Left hindlimb (tissue), 1 donor: ENCODE measurements around the gene NFATC1.

Experiments used
- DNase-seq: peaks from one replicate; pipeline ENCODE4 v3.0.0-alpha.2; 2018

Gene NFATC1

DNA sequence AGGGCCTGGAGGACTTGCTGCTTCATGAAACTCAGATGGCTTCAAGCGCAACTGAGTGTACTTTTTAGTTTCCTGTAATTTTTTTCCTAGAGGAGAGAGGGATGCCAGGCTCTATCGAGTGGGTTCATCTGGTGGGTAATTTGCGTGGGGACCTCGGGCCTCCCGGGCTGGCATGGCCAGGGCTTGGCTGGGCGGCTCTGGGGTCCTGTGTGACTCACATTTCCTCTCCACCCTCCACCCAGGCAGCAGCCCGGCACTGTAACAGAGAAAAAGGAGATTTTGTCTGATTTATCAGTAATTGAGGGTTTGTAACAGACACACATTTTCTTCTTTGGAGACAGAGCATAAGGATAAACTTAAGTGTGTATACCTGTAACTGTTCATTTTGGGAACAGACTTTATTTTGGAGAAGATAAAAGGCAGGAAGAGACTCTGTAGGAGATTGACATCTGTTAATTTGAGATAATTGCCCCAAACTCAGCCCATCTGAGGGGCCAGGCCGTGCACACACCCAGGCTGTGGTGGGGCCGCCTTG is 64.3 kb downstream of the NFATC1 start:
- no peak for DNase-seq

DNA sequence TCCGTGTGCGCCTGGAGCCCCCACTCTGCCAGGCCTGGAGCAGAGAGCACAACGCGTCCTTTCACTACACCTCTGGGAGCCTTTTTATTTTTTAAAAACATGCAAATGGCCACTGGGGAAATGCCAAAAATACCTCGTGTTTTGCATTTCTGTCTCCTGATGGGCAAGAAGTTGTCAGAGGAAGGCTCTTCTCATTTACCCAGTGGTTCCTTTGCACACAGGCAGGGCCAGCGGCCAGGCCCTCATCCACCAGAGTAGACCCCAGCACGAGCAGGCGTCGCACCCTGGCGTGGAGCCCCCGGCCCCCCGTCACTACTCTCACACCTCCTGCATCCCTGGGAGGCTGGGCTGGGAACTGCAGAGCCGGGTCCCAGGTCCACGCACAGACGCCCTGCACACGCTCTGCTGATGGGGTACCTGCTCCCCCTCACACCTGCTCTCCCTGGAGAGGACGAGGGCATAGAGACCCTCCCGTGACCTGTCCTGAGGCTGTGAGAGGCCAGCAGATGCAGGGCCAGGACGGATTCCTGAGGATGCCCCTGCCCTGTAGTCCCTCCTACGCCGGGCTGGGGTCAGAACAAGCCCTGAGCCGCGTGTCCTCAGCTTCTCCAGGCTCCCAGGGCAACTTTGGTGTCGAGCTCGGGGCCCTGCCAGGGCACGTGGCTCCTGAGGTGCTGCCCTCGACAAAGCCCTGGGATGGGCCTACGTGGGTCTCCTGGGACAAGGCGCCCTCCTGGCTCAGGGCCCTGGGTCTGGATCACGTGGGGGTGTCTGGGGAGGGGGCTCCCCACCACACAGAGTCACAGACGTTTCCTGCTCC is 65.0 kb downstream of the NFATC1 start:
- no peak for DNase-seq

DNA sequence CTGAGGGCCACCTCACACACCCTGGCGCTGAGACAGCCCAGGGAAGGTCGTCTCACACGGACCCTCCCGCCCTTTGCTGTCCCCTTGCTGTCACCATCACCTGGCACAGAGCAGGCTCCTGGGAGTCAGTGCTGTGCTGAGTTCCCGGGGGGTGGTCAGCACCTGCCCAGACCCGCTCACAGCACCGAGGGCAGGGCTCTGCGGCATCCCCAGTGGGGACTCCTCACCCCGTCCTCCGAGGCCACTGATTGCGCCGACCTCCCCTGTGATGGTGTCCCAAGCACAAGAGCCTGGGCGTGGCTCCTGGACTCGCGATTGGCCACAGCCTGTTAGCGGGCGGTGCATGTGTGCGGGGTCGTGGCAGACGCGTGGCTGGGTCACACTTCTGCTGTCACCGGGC is 65.9 kb downstream of the NFATC1 start:
- DNase-seq: no peak

DNA sequence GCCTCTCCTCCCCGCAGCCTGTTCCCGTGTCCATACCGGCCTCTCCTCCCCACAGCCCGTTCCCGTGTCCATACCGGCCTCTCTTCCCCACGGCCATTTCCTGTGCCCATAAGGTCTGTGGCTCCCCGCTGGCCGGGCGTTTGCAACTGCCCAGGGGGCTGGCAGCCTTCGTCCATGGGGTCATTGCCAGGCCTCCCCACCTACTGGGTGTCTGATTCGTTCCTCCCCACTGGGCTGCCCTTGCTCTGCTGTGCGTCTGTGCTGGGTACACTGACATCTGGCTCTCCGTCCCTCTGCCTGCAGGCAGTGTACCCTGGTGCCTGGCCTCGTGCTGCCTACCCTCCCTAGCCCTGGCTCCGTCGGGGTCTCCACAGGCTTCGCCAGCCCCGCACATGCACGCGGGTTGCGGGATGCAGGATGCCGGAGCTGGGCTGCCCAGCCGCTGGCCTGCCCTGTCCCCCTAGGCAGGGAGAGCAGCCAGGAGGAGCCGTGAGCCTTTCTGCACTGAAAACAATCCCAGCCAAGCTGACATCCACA is 67.8 kb downstream of the NFATC1 start:
- no peak for DNase-seq

DNA sequence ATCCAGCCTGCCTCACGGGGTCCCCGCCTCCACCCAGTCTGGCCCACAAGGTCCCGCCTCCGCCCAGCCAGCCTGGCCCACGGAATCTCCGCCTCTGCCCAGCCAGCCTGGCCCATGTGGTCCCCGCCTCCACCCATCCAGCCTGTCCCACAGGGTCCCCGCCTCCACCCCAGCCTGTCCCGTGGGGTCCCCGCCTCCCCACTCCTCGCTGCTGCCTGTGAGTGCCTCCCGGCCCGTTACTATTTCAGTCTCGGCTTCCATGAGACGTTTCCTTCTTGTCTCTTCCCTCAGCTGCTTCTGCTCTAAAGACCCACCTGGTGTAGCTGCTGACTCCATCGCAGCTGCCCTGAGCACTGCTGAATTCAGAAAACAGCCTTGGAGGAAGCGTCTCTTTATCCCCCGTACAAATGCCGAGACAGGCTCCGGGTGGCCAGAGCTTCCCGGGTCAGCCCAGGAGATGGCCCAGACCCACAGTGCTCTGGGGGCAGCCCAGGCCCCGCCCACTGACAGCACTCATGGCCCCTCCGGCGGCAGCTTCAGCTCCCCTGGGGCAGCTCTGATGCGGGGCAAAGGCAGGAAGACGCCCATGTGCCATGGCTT is 69.8 kb downstream of the NFATC1 start:
- DNase-seq: peak; percentile 81

DNA sequence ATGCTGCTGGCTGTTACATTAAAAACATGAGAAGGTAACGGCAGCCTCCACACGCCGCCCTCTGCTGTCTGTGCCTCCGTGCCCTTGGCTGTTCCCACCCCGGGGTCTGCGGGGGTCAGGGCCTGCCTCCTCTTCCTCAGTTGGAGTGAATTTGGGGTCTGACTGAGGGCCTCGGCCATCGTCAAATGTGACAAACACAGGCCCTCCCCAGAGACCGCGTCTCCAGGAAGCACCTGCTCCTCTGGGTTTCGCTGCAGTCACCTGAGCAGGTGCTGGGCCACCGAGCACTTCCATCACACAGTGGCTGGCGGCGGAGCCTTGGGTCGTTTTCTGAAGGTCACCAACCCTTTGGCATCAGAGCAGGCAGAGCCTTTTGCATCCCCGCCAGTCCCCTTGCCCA is 70.9 kb downstream of the NFATC1 start:
- DNase-seq: no peak

DNA sequence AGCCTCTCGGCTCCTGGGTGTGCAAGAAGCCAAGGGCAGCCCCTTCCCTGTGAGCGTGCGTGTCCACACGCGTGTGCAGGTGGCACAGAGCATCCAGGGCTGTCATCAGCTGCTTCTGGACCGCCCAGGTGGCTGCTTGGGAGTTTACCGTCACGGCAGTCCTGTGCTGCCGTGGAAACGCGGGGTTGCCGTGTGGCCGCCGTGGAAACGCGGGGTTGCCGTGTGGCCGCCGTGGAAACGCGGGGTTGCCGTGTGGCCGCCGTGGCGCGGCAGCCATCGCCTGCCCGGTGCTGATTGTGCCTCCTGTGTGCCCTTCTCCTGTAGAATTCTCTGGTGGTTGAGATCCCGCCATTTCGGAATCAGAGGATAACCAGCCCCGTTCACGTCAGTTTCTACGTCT is 71.4 kb downstream of the NFATC1 start:
- DNase-seq: no peak

DNA sequence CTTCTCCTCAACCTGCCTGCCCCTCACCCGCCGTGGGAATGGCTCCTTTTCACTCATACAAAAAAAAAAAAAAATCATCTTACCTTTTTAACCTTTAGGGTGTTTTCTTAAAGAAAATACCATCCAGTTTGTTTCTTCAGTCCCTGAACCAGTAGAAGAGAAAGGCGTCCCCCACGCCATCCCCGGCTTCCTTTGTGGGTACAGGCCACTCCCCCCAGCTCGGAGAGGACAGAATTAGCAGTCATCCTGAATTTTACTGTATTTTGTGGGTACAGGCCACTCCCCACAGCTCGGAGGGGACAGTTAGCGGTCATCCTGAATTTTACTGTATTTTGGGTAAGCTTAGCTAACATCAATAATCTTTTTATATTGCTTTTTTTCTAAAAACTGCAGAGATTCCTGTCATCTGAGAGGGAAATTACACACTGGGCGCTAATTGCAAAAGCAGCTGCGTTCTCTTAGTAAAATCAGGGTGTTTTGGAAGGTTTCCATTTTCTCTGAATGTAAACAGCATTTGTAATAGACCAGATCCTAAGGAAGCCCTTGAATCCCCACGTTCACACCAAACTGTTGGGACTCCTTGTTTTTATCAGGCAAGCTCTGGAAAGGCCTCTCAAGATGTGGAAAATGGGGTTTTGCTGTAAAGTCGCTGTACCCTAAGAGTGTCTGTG is 72.5 kb downstream of the NFATC1 start:
- DNase-seq: no peak

DNA sequence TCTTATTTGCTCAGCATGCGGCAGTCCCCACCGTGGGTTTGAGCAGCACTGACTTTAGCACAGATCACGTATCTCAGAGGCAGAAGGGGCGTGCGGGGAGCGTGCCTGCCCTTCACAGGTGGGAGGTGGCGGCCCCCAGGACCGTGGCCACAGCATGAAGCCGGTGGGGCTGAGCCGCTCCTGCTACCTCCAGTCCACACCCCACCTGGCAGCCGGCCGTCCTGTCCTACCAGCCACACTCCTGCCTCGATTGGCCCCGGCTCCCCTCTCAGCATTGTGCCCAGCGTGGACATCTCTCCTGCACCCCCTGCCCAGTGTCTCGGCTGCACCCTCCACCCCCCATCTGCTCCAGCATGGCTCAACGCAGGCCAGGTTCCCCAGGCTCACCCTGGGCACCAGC is 73.6 kb downstream of the NFATC1 start:
- DNase-seq: no peak

DNA sequence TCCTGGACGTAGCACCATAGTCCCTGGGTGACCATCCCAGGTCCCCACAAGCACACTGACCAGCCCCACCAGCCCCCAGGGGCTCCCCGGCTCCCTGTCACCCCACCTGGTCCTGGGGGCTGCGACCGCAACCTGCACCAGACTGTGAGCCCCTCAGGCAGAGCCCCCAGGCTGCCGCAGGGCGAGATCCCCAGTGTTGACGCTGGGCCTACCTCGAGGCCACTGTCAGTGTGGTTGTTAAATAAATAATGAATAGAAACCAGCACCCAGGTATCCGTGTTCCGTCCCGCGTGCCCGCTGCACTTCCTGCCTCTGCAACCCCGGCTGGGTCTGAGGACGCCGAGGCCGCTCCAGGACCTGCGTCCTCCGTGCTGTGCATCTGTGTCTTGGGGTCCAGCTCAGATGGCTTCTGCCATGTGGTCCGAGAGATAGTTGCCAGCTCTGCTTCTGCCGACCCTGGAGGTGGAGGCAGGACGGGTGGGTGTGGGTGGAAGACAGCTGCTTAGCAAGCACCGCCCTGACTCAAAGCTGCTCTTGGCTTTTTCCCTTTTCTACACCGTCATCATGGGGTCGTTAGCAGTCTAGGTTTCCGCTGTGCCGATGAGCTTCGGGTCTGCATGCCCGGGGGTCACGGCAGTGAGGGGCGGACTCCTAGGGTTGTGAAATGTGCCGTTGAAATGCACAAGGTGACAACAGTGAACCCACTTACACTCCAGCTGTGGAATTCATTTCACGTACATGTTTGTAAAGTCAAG is 74.2 kb downstream of the NFATC1 start:
- DNase-seq: no peak

DNA sequence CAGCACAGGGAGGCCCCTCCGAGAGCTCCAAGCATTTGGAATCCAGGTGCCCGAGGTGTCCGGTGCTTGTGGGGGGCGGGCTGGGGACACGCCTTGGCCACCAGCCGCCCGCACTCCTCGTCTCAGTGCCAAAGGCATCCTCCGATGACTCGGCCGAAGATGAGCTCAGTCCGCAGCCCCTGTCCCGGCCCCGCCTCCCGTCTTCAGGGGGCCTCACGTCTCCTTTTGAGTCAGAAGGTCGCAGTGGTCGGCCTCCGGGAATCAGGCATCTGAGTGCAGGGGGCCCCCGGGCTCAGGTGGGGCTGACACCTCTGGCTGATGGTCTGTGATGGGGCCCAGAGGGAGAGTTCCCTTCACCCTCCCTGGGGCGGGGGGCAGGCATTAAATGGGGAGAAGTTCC is 74.8 kb downstream of the NFATC1 start:
- no peak for DNase-seq

DNA sequence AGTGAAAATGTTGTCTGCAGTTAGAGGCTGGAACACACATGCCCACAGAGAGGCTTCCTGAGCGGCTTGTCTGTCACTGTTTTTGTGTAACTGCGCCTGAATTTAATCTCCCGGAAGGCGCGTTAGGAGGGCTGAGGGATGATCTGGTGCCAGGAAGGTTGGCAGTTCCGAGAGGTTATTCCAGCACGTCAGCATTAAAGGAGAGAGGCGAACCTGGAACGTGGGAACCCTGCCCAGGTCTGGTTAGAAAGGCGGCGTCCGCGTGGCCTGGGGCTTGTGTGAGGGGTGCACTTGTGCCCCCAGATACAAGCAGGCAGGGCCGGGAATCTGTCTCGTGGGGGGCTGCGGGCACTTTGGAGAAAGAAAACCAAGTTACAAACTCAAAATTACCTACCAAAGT is 75.3 kb downstream of the NFATC1 start:
- peak; percentile 63 for DNase-seq

DNA sequence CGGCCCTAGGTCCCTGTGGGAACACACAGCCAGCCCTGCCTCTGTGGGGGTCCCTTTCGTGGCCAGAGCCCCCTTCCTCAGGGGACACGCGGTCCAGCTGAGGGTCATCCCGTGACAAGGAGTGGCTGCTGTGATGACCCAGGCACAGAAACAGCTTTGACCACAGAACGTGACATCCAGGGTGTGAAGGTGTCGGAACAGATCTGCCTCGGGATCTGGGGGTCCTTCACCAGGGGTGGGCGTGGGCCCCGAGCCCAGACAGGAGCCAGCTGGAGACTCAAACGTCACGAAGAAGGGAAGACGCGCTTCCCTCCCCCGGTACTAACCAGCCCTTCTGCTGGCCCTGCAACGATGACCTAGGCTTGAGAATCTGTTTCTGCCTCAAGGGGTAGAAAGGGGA is 75.9 kb downstream of the NFATC1 start:
- no peak for DNase-seq

DNA sequence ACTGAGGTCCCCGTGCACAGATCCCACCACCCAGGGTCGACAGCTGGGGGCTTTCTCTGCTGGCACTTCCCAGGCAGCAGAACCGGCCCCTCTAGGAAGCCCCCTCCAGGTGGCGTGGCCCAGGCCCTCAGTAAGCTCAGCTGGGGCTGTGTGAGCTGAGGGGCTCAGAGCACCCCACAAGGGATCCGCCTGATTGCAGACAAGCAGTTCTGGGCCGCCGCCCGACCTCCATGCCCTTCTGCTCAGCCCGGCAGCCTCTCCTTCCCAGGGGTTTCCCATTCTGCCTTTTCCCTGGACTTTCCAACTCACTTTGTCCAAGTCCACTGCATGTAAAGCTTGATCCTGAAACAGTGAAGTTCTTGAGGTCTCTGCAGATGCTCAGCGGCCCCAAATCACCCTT is 76.4 kb downstream of the NFATC1 start:
- DNase-seq: no peak

DNA sequence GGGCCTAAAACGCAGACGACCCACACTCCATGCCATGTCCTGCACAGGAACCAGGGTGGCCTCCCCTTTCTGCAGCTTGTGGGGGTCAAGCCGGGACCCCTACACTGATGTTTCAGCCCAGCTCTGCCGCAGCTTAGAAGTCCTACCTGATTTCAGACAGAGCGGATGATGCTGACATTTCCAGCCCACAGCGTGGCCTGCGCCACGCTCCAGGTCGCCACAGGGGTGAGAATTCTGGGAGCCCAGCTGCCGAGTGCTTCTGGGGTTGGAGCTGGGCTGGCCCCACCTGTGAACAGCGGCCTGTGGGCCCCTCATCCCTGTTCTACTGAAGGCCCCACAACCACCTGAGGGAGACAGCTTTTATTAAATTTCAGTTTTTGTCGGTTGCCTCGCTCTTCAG is 77.2 kb downstream of the NFATC1 start:
- no peak for DNase-seq

DNA sequence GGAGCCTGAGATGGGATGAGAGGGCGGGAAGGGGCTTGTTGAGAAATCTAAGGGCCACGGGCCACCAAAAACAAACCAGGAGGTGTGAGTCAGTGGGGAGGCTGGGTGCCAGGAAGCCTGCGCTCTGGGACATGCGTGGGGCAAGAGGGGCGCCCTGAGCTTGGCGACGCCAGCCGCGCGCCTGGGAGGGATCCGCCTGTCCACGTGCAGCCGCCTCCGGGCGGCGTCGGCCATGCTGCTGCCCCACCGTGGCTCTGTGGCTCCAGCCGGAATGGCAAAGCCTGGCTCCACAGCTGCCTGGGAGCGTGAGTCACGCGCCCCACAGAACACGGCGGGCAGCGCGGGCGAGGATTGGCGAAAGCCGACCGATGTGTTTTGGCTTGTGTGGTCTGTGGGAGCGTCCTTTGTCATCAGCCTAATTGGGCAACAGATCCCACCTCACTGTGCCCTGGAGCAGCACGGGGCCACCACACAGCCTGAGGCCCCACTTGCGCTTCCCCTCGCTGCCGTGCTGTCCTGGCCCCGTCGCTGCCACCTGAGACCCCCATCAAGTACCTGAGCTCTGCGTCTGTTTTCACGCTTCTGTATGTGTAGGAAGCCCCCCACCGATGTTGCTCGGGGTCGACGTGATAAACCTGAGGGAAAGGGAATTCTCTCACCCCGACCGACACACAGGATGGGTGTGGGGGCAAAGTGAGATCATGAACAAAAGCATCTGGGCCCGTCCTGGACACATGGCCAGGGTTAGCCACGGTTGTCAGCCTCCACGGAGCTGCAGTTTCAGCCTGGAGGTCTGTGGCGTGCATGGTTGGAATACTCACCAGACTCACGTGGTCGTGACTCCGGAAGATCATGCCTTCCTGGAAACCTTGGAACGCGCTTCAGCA is 80.5 kb downstream of the NFATC1 start:
- DNase-seq: peak; percentile 27

DNA sequence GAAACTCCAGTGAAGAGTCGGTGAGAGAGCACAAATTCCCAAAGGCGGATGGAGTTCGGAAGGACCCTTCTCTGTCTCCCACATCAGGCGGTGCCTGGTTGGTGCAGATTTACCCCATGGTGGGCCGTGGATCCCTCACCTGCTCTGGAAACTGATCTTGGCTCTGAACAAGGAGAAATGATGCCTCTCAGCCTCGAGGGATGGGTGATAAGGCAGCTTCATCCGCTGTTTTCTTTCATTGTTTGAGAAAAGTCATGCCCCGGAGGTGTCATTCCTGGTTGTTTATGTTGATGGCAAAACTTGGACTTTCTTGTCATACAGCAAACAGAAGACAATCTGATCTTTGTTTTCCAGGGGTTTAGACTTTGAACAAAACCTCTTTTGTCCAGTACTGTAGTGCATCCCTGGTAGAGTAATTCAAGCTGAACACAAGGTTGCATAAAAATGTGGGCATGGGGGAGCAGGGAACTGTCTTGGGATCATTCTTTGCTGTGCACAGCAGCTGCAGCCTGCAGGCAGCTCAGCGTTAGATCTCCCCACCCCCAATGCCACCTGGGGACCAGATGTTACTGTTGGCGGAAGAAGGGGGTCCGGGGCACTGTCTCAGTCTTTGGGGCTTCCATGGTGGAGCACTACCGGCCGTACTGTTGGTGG is 81.3 kb downstream of the NFATC1 start:
- peak; percentile 32 for DNase-seq

DNA sequence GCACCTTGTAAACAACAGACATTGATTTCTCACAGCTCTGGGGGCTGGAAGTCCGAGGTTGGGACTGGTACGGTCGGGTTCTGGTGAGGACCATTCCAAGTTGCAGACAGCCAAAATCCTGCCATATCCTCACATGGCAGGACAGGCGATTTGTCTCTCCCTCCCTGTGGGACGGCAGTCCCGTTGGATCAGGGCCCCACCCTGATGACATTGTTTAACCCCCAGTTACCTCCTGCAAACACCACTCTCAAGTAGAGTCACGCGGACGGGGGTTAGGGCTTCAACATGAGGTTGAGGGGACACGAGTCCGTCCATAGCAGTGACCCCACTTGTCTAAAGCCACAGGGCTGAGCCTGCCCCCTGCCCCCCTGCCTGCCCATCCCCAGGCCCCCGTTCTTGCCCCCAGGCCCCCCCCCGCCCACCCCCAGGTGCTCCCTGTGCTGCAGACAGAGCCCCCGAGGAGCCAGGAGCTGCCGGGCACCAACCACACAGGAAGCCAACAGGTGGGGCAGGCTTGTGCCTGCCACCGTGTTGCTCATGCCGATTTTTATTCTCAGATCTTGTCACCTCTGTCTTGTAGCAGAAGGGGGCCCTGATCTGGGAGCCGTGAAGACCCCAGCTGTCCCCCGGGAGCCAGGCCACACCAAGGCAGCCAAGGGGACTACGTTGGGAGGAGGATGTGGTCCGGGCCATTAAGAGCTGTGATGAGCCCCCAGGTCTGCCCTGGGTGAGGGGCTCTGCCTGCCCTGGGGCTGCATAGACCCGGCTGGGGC is 82.2 kb downstream of the NFATC1 start:
- DNase-seq: no peak

DNA sequence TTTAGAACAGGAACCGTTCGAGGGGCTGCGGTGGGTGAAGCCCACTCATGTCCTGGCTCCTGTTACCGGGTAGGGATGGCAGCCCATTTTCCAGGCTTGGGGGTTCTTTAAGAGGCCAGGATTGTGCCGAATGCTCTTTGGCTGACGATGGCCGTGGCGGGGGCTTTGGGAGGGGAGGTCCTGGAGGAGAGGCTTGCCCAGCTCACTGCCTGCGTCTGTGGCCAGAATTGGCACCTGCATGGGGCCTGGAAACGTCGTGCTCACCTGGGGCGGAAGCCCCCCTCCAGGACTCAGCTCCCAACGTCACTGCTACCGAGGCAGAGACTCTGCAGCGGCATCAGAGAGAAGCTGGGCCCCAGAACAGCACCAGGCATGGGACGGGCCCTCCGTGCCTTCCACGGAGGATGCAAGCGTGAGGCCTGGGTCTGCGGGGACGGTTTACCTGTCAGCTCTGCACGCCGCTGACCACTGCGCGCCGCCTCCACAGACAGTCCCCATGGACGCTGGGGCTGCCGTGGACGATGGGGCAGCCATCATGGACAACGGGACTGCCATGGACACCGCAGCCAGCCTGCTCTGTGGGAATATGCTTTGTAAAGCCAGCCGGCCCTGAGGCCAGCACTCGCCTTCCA is 82.9 kb downstream of the NFATC1 start:
- no peak for DNase-seq
